Jurkat, Clone E6-1 (cell line): Measurements from ENCODE around the gene PRRC1.

ENCODE experiments used
- DNase-seq: peaks from one replicate; pipeline ENCODE4 v3.0.0-alpha.2; 2011; ENCODE audit warnings: low read depth, low spot score
- H3K4me3 ChIP-seq: 2 replicates; pipeline ENCODE4 v1.5.1; 2011; ENCODE audit warnings: mild to moderate bottlenecking, low read length, control low read depth, moderate library complexity

Gene PRRC1

DNA sequence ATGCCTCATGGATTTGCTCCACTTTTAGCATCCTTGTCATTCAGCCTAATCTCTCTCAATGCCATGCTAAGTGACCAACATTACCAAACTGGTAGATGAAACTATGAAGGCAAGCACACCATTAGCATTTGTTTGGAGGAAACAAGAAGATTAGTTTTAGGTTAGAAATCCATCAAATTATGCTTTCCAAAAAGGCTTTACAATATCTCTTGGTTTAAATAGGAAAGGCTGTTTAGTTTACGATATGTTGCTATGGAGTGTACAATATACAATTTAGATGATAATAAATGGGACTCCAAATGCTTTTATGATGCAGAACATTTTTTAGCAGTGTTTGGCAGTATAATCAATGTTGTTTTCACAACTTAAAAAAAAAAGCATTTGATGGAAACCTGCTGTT lies 83.7 kb downstream of the PRRC1 start:
- no peak for DNase-seq
- no peak overlapping the region for H3K4me3 ChIP-seq

DNA sequence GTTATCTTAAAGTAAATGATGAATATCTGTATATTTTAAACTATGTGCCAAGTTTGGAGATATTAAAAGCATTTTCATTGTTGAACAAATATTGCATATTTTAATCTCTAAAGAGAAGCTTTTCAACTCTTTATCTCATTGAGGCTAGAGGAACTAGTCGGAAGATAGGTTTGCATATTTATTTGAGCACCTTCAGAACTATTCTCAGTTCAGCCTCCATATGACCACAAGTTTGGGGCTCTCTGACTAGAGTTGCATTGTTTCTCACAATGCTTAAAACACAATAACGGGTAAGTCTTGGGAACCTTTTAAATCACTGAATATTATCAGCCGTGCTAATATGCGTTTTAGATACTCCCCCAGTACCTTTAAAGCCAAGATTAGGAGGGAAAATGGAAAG lies 84.2 kb downstream of the PRRC1 start:
- DNase-seq, result no peak
- no peak overlapping the region for H3K4me3 ChIP-seq

DNA sequence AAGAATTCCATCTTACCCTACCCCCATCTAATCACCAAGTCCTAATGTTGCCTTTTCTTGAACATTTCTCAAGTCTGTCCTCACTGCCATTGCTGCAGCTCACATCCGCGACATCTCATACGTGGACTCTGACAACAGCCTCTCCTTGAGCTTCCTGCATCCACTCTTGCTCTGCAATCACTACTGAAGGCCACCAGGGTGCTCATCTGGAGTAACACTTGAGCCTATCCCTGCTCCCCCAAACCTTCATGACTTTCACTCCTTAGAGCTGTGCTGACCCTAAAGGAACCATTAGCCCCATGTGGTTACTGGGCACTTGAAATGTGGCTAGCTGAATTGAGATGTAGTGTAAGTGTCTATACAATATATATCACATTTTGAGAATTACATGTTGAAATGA lies 85.0 kb downstream of the PRRC1 start:
- no peak overlapping the region for H3K4me3 ChIP-seq
- DNase-seq, result no peak

DNA sequence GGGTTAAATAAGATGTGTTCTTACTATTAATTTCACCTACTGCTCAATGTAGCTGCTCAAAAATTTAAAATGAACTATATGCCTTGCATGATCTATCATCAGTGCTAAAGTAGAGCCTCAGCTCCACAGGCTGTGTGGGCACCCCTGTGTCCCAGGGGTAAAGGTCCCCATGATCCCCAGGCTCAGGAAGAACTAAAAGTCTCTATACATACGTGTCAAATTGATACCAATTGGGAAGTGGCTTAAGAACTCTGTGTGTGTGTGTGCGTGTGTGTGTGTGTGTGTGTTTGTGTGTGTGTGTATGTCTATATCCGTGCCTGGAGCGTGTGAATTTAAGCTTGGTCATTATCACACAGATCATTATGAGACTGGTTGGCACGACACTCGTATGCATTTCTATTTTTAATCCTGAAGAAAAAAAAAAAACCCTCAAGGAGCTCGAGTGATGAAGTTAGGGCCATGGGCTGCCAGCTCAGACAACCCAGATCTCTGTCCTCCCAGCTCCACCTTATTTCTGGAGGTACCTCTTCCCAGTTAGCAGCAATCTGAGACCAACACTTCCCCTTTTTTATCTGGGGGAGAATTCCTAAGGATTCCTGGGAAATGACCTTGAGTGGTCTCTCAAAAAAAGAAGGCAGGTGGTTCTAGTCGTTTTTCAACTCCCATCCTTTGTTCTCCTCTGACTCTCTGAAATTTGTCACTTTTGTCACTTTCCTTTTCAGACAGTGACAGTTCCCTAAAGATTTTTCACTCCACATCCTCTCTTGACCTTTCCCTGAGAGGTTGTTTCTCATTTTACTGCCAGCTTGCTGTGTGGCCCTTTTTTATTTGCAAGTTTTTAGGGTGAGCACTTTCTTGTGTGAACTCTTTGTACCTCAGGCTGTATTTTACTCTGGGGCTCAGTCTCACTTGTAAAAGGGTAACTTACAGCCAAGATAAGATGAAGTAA lies 85.7 kb downstream of the PRRC1 start:
- no peak overlapping the region for H3K4me3 ChIP-seq
- DNase-seq, result no peak
